ENCODE data around the gene EHD1. TPM values are rescaled to one million over a fixed set of nuclear protein-coding genes. Genes with fewer than 3 reads are reported as not detected.

Gene EHD1
- polyA plus RNA-seq, 4 donors = 54.4 to 77.9 (median 64.7) TPM

GRCh38 chr11:64910451-64911093, 32.2 kb upstream of the EHD1 start:
- DNase-seq (ENCODE audit: low read depth in 4 of 4, low spot score in 2 of 4) = no peak

DNA sequence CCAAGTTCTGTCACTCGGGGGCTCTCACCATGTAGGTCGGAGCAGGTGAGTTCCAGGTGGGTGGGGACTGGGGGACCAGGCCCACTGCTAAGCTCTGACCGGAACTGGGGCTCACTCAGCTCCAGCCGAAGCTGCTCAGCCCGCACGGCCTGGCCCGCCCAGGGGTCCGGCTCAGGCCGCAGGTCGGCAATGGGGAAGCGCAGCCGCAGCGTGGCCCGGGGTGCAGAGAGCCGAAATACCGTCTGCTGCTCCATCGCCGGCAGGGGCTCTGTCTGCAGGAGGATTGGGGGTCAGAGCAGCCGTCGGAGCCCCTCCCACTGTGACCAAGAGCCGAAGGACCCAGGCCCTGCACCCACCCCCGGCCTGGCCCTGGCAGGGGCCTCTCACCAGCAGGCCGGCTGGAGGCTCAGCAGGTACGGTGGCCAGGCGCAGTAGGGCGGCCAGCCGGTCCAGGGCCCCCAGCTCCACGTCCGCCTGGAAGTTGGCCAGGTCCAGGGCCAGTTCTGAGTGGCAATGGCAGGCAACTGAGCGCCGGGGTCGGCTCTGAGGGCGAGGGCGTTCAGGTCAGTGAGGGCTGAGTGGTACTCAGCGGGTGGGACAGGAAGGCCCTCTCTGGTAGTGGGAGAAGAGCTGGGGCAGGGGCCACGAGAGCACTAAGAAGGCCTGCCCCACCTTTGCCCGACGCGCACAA, 31.4 kb upstream of the EHD1 start:
- no peak for DNase-seq (ENCODE audit: low read depth in 4 of 4, low spot score in 2 of 4)

DNA sequence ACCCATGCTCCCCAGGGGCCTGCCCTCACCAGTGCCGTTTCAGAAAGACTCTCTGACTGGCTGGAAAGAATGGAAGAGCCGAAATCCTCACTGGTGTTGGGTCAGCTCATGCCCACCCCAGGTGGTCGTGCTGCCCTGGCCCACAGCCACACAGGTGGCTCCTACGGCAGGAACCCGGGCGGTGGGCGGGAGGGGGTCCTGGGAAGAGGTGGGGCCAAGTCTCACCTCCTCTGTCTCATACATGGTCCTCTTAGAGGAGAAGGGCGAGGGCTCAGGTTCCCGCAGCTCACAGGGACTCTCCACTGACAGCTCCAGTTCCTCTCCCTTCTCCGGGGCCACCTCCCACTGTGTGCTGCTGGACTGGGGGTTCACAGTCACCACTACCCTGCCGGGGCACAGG, 30.3 kb upstream of the EHD1 start:
- DNase-seq (ENCODE audit: low read depth in 4 of 4, low spot score in 2 of 4) = no peak

DNA sequence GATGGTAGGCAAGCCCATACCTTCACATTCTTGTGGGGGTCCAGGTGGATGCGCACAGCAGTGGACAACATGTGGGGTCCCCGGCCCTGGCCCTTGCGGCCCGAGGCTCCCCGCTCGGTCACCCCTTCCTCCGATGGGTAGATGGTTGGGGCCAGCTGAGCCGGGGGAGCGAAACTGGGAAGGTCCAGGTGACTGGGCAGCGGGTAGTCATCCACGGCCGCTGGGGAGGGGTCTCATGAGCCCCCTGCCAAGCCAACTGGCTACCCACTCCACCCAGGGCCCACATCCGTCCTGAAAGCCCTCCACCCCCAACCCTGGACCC, 27.9 kb upstream of the EHD1 start:
- DNase-seq (ENCODE audit: low read depth in 4 of 4, low spot score in 2 of 4) = no peak

- no peak for DNase-seq (ENCODE audit: low read depth in 4 of 4, low spot score in 2 of 4)
Observed at GRCh38 chr11:64905516-64906313, 27.3 kb upstream of the EHD1 start.

DNA sequence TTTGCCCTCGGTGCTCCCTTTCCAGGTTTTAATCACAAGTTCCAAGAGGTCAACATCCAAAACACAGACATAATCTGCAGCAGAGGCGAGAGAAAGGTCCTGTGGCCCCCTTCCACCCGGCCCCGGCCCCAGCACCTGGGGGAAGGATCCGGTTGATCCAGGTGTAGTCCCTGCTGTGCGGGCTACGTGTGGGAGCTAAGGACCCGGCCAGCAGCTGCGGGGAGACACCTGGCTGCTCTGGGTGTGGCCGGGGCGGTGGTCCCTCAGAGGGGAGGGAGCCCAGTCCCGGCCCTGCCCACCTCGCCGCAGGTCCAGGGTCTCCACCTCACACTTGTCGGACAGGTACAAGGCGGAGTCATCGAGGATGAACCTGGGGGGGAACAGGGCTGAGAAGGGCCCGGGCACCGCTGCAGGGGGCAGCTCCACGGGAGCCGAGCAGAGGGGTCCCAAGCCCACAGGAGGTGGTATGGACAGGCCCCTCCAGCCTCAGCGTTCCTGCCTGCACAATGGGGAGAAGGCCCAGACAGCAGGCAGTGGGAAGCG, 24.9 kb upstream of the EHD1 start:
- no peak for DNase-seq (ENCODE audit: low read depth in 4 of 4, low spot score in 2 of 4)

GRCh38 chr11:64902102-64902900, 23.9 kb upstream of the EHD1 start:
- no peak for DNase-seq (ENCODE audit: low read depth in 4 of 4, low spot score in 2 of 4)

- DNase-seq (ENCODE audit: low read depth in 4 of 4, low spot score in 2 of 4) = no peak
Observed at GRCh38 chr11:64900774-64901173, 22.4 kb upstream of the EHD1 start.

- no peak for DNase-seq (ENCODE audit: low read depth in 4 of 4, low spot score in 2 of 4)
Observed at GRCh38 chr11:64900263-64900678, 21.9 kb upstream of the EHD1 start.

DNA sequence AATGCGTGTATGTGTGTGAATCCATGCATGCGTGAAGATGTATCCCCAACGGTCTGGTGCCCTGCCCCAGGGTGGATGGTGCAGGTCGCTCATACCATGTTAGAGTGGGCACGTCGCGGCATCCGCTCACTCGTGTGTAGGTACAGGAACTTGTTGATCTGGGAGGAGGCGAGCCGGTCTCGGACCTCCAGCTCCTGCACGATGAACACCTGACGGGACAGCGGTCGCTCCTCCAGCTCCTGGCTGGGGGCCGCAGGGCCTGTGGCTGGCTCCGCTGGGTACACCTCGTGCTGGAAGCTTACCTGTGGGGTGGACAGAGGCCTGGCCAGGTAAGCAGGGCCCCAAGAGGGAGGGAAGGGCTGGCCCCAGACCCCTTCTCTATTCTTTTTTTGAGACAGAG, 20.1 kb upstream of the EHD1 start:
- no peak for DNase-seq (ENCODE audit: low read depth in 4 of 4, low spot score in 2 of 4)

GRCh38 chr11:64898076-64898445, 19.6 kb upstream of the EHD1 start:
- no peak for DNase-seq (ENCODE audit: low read depth in 4 of 4, low spot score in 2 of 4)

GRCh38 chr11:64897381-64898075, 19.1 kb upstream of the EHD1 start:
- no peak for DNase-seq (ENCODE audit: low read depth in 4 of 4, low spot score in 2 of 4)

GRCh38 chr11:64896448-64897022, 18.1 kb upstream of the EHD1 start:
- no peak for DNase-seq (ENCODE audit: low read depth in 4 of 4, low spot score in 2 of 4)

DNA sequence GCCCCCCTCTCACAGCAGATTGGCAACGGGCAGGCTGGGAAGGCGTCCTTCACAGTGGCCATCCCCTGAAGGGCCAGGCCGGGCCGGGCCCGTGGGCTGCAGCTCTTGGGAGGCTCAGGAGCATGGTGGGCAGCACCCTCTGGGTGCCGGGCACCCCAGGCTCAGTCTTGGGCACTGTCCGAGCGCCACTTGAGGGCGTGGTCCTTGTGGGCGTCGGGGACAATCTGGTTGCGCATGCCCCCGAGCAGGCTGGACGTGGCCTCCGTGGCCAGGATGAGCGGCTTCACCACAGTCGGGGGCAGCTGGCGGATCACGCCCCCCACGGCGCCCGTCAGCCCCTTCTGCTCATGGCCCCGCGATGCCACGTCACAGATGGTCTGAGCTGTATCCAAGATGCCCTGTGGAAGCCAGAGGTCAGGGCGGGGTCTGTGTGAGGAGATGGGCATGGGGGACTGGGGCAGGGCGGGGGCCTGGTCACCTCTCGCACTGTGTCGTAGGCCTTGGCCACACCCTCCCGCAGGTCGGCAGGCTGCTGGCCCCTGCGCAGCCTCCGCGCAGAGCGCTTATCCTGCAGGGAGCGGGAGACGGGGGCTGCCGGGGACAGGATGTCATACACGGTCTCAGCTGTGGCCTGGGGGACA, 16.5 kb upstream of the EHD1 start:
- DNase-seq (ENCODE audit: low read depth in 4 of 4, low spot score in 2 of 4) = no peak

GRCh38 chr11:64894070-64894811, 15.8 kb upstream of the EHD1 start:
- DNase-seq (ENCODE audit: low read depth in 4 of 4, low spot score in 2 of 4) = no peak

GRCh38 chr11:64893194-64894069, 15.0 kb upstream of the EHD1 start:
- DNase-seq (ENCODE audit: low read depth in 4 of 4, low spot score in 2 of 4) = no peak

DNA sequence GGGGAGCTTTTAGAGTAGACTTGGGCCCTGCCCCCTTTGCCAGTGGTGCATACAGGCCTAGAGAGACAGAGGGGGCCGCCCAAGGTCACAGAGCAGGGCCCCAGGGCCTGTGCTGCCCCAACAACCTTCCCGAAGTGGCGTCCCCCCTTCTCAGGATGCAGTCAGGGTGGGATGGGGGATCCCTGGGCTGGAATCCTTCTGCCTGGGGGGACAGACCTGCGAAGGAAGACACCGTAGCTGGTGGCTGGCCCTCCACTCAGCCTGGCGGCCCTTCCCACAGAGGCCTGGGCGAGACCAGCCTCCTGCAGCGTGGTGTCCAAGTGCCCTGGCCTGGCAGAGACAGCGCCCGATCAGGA, 14.4 kb upstream of the EHD1 start:
- no peak for DNase-seq (ENCODE audit: low read depth in 4 of 4, low spot score in 2 of 4)

DNA sequence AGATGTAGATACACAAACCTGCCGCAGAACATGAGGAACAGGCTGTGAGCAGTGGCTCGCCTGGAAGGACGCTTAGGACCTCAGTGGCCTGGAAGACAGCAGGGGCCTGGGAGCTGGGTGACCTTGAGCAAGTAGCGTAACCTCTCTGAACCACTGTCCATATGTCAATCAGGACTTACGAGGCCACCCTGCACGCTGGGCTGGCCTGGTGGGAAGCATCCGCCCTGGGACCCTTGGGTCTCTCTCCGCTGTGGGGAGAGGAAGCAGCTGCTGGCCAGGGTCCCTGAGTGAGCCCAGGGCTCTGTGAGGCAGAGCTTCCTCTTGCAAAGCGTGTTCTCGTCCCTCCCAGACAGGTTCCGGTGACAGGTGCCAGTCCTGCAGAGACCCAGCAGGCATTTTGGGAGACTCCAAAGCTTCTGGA, 14.0 kb upstream of the EHD1 start:
- no peak for DNase-seq (ENCODE audit: low read depth in 4 of 4, low spot score in 2 of 4)
